Stimulated activated CD8-positive, alpha-beta memory T cell treated with anti-CD3 and anti-CD28 coated beads, Interleukin-4, amount 100 ng/mL, for 4 hours (primary cell): ENCODE measurements around the gene NUCKS1.

Source experiments
- DNase-seq, 2 donors: peaks; one replicate each; pipeline ENCODE4 v3.0.0-alpha.2; 2020; ENCODE audit warnings: low read depth in 2 of 2, low spot score in 1 of 2

The NUCKS1 gene

DNA sequence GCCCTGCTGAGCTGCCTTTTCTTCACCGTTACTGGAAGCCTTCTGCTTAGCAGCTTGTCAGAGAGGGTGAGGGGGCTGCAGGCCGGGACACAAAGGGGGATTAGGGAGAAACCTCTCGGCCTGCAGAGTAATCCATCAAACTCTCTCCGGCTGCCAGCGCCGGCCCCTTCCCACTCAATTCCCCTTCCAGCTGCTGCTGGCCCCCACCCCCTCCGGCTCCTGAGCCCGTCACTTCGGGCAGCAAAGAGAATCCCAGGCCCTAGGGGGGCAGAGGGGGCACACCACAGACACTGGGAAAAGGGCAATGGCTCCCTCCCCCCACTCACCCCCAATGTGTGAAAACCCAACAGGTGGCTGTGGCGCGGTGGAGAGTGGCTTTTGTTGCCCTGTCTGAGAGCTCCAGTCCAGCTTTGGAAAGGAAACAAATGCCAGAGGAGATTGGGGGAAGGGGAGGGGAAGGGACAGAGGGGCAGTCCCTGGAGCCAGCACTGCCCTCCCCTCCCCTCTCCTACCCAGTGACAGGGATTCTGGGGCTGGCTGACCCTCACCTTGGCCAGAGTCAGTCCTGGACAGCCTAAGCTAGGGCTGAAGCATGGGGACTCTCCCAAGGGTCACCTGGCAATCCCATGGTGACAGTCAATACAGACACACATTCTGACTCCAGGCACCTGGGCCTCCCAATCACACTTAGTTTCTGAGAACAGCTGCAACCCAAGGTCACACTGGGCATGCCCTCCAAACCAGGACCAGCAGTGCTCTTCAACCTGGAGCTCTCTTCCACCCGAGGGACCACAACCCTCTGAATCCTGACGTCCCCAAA lies 79.2 kb downstream of the NUCKS1 start:
- DNase-seq, result no peak

DNA sequence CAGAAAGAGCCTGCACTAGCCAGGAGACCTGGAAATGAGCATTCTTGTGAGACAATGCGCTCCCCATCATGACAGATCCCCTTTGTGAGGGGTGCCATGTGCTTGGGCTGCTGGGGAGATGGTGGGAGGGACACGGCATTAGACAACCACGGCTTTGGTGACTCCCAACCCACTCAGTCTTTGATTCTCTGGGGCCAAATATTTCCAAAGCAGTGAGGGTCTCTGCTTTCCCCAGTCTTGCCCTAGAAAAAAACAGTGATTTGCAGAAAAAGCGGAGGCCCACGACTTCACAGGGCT lies 79.9 kb downstream of the NUCKS1 start:
- DNase-seq, result no peak

DNA sequence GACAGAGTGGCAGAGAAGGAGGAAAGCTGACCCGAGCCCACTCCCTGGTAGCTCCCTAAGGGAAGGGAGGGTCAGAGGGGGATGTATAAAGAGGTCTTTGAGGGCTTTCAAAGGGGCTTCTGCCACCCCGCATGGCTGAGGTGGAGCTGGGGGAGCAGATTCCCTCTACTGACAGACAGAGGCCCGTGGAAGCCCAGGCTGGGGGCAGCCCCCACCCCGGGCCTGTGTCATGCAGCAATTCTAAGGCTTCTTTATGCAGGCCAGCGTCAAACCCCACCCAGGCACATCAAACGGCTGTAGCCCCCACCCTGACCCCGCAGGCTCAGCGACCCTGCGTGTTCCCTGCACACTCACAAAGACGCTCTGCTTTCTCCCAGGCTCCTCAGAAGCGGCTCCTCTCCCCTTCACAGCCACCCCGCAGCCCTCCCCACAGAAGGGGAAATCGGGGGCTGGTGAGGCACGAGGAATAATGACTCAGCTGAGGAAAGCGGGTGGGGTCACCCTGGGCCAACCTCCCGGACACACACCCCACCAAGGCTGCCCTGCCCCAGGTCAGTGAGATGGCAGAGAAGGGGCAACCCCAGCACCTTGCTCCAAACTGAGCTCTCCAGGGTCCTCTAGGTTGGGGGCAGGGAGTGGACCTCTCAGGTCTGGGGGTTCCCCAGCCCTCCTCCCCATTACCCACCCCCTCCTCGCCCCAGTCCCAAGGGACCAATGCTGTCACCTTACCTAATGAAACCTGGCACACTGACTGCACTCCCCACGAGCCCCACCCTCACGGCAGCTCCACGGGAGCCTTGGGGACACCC lies 80.4 kb downstream of the NUCKS1 start:
- DNase-seq, result no peak

DNA sequence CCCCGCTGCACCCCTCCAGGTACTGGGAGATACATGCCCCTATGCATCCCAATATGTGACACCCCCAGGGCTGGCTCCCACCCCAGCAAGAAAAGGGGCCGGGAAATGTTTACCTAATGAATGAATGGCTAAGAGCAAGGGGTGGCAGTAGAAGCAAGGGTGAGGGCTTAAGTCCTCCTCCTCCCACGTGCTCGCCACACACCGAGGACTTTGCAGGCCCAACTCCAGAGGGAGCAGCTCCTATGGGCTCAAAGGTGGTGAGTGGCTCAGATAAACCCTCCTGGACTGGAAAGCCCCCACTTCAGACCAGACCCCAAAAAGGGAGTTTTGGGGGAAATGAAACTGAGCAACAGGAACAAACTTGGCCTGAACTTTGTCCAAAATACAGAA lies 81.0 kb downstream of the NUCKS1 start:
- DNase-seq, result no peak

DNA sequence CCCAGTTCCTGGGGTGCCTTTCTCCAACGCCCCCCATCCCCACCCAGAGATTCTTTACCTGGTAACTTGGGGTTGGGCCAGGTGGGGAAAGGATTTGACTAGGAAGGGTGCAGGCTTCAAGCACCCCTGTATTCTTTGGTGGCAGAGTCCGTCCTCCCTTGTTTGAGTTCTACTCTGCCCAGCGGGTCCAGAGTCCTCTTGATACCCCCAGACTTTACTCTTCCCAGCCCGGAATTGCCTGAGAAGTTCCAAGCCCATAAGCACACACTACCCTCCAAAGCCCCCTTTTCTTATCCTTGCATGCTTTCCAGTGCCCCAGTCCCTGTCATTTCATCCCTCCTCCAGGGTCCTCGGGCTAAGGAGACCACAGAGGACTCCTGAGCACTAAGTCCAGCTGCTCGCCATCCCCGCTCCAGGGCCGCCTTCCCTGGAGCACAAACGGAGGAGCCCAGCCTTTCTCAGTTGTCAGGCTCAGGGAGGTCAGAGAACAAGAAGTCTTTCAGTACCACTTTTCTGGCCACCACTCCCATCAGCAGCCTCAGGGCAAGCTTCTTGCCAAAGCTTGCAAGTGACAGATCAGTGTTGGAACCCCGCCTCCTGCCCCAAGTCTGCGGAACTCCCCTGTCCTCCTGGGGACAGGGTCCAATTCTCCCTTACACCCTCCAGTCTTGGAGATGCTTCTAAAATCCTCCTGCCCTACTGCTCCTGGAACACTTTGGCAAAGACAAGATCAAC lies 81.9 kb downstream of the NUCKS1 start:
- no peak for DNase-seq

DNA sequence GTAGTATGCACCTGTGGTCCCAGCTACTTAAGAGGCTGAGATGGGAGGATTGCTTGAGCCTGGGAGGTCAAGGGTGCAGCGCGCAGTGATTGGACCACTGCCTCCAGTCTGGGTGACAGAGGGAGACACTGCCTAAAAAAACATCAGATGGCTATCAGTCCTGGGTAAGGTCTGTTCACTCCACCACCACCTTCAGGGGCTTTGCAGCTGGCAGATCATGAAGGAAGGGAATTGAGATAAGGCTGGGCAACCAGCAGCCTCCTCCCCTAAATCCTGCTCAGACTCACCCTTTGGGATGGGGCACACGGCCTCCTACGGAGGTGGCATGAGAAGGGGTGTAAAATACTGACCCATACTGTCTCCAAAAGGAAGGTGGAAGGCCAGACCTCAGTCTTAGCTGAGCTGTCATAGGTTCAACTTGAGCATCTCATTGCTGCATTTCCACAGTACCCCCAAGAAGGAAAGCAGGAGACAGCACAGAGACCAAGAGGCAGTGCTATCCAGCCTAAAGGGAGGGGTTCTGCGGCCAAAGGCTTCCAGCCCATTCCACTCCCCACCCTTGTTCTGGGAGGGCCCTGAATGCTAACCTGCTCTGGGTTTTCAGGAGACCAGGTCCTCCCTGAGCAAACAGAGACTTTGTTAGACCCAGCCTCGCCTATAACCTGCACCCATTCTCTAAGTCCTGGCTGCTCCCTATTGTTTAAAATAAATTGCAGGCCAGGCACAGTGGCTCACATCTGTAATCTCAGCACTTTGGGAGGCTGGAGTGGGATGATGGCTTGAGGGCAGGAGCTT lies 83.4 kb downstream of the NUCKS1 start:
- DNase-seq, result no peak

DNA sequence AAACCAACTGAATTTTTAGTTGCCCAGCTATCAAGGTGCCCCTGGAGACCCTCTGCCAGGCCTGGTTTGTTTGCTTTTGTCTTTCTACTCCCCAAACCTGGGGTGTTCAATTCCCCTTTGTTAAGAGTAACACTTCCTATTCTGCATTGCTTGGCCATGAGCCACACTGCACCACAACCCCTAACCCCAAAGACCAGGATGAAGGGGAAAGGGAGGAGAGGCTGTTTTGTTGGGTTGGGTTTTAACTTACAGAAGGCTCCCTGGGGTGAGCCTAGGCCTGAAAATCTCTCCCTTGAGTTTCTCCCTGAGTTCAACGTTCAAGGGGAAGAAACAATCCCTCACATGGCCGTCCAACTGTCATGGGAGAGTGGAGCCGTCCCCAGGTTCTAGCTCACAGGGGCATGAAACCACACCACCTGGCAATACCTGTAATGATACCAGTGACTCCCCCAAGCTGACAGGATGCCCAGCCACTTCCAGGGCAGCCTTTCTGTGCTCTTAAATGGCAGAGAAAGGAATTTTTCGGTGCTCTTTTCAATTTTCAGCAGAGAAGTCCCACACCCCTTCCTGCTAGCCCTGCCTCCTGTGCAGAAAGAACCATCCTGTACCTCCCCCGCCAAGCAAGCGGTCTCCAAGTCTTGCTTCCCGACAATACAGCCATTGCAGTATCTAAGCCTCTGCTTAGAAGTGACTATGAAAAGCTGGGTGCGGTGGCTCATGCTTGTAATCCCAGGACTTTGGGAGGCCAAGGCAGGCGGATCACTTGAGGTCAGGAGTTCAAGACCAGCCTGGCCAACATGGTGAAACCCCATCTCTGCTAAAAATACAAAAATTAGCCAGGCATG lies 84.6 kb downstream of the NUCKS1 start:
- DNase-seq, result no peak

DNA sequence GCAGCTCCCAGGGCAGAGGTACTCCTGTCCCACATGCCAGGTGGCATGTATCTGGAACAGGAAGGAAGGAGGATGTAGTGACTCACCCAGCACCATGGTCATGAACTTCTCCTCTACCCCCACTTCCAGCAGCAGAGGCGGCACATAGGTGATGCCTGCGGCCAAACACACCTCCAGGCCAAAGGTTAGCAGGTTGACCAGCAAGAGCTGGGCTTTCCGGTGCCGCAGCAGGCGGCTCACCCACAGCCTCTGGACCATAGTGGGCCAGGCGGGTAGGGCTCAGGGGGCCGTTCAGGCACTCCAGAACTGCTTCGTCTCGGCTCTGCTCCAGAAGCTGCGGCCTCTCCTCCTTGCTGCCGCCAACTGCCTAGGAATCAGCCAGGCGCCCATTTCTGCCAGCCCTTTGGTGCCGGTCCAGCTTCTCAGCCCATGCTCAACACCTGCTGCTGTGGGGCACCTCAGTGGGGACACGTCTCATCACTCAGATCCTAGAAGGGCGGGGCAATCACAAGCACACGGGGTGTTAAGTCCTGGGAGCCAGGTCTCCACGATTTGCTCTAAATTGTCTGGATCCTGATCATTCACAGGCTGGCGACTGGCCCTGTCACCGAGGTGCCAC lies 85.5 kb downstream of the NUCKS1 start:
- no peak for DNase-seq

DNA sequence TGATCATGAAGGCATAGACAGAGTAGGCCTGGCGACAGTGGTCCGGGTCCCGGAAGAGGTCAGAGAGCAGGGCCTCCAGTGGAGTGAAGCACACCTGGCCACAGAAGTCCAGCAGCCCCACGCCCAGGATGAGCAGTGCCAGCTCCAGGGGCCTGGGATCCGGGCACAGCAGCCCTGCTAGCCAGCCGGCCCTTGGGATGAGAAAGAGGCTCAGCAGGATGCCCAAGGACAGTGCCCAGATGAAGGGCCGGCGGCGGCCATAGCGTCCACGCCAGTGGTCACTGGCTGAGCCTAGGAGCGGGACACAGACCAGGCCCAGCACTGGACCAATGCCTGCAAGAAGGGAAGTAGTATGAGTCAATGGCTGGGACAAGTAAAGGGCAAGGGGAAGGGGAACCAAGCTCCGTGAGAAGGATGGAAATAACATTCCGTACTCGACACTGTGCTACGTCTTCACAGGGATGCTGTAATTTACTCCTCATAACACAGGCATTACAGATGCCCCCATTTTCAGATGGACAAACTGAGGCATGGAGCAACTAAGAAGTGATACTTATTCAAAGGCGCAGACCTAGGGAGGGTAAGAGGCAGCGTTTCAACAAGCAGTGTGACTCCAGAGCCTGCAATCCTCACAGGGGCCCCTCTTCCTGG lies 86.6 kb downstream of the NUCKS1 start:
- no peak for DNase-seq
